ENCODE data around the gene SWSAP1. TPM values are rescaled to one million over a fixed set of nuclear protein-coding genes. Genes with fewer than 3 reads are reported as not detected.
A peak's percentile ranks its signal among the peaks of the same experiment; 100 is the strongest.

SWSAP1 gene
- total RNA-seq, 1 experiment from 2014 or later = 2.5 TPM

DNA sequence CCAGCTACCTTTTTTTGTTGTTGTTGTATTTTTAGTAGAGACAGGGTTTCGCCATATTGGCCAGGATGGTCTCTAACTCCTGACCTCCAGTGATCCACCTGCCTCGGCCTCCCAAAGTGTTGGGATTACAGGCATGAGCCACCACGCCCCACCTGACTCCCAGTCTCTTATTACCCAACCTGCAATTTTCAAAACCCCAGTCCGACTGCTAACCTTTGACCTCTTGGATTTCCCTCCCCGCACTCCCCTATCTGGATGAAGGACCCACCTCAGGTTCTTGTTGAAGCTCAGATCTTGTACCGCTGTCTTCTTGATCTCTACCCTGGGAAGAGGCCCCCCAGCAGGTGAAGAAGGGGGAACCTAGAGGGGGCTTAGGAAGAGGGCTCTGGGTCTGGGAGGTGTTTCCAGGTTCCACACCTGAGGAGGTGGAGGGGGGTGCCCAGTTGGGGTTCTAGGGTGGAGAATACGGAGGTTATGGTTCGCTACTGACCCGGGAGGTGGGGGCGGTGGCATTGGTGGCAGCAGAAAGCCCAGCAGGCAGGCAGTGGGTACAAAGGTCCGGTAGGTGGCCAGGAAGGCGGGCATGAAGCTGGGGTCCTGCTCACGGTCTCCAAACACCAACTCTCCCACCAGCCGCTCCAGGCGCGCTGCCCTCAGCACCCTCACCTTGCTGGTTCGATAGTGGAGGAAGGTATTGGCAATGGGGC, 42.0 kb downstream of the SWSAP1 start:
- Histone ChIP-seq H3K4me2 (ENCODE audit: low read length) (no peak overlapping the region), H3K27me3 (ENCODE audit: insufficient read depth, low read length) (no peaks in the 10 kb centered on the region), H3K79me2 (ENCODE audit: insufficient read depth, low read length) (no peaks in the 10 kb centered on the region), H3K36me3 (ENCODE audit: control insufficient read depth in 1 of 2, insufficient read depth in 2 of 2, low read length in 2 of 2) (peaks cover 4% of the 10 kb centered on the region in 2 experiments; a peak in 2 of 4 replicates), H3K9ac (ENCODE audit: low read length) (no peak overlapping the region), H2AFZ (ENCODE audit: low read depth, low read length, poor library complexity, severe bottlenecking) (no peak overlapping the region), H4K20me1 (ENCODE audit: insufficient read depth) (no peaks in the 10 kb centered on the region), H3K4me3 (replicated peaks in 1 of 2; ENCODE audit: low read depth in 1 of 2, low read length in 2 of 2) (no peak overlapping the region), H3K4me1 (ENCODE audit: control insufficient read depth in 1 of 2, insufficient read depth in 2 of 2, low read length in 2 of 2) (peaks cover 9 to 12% of the 10 kb centered on the region in 2 experiments), H3K9me2 (ENCODE audit: insufficient read depth) (no peaks in the 10 kb centered on the region), H3K9me3 (ENCODE audit: control insufficient read depth in 1 of 2, insufficient read depth in 1 of 2, low read depth in 1 of 2, low read length in 2 of 2) (no peaks in the 10 kb centered on the region), H3K27ac (ENCODE audit: low read depth, low read length) (no peak overlapping the region)
- no peak for DNase-seq (ENCODE audit: low read depth, low spot score)
- intact Hi-C loops (cut with micrococcal nuclease) = no loop called here
- POLR2A ChIA-PET = no interaction called here
- no peak for ATAC-seq
- RAD21 ChIA-PET (ENCODE audit: low non-redundant PET in 1 of 2, low total read pairs in 2 of 2, uncharacterized antibody in 2 of 2, unreplicated experiment in 2 of 2) = no interaction called here
- no TSS peak for BruUV-seq (replicated peaks)
- TF ChIP-seq SP1 (IDR thresholded peaks at IDR 0.05; ENCODE audit: low read depth) = no peak
- CTCF ChIA-PET = interaction anchor here (1.7 kb wide), 1 partner anchor 35 kb away, joined by 5 read pairs; no protein-coding TSS in a partner anchor

DNA sequence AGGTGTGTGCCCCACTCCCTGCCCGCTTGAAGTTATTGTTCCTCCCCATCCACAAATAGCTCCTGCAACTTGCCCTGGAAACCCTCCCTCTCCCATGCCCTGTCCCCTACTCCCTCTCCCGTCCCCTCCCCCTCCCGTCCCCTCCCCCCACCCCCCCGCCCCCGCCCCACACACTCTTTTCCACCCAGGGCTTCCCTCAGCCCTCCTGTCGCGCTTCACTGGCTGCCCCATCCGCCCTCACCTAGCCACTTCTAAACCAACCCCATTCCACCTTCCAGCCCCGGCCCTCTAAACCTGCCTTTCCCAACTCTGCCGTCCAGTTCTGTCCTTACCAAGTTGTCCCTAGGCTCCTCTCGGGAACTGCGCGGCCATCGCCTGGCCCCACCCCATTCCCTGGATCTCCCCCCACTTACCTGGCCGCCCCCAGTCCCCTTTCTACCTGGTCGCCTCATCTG, 43.7 kb downstream of the SWSAP1 start:
- no peaks in the 10 kb centered on the region for H3K9me2 ChIP-seq (ENCODE audit: insufficient read depth)
- DNase-seq (ENCODE audit: low read depth, low spot score) = no peak
- no peaks in the 10 kb centered on the region for H3K79me2 ChIP-seq (ENCODE audit: insufficient read depth, low read length)
- TF ChIP-seq SRF (IDR thresholded peaks at IDR 0.05; ENCODE audit: low read depth) = no peak
- TF ChIP-seq, protein P1, sequence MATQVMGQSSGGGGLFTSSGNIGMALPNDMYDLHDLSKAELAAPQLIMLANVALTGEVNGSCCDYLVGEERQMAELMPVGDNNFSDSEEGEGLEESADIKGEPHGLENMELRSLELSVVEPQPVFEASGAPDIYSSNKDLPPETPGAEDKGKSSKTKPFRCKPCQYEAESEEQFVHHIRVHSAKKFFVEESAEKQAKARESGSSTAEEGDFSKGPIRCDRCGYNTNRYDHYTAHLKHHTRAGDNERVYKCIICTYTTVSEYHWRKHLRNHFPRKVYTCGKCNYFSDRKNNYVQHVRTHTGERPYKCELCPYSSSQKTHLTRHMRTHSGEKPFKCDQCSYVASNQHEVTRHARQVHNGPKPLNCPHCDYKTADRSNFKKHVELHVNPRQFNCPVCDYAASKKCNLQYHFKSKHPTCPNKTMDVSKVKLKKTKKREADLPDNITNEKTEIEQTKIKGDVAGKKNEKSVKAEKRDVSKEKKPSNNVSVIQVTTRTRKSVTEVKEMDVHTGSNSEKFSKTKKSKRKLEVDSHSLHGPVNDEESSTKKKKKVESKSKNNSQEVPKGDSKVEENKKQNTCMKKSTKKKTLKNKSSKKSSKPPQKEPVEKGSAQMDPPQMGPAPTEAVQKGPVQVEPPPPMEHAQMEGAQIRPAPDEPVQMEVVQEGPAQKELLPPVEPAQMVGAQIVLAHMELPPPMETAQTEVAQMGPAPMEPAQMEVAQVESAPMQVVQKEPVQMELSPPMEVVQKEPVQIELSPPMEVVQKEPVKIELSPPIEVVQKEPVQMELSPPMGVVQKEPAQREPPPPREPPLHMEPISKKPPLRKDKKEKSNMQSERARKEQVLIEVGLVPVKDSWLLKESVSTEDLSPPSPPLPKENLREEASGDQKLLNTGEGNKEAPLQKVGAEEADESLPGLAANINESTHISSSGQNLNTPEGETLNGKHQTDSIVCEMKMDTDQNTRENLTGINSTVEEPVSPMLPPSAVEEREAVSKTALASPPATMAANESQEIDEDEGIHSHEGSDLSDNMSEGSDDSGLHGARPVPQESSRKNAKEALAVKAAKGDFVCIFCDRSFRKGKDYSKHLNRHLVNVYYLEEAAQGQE (IDR thresholded peaks at IDR 0.05; ENCODE audit: low read depth) = no peak
- TF ChIP-seq, protein P2, sequence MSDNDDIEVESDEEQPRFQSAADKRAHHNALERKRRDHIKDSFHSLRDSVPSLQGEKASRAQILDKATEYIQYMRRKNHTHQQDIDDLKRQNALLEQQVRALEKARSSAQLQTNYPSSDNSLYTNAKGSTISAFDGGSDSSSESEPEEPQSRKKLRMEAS (IDR thresholded peaks at IDR 0.05) = no peak
- no peak for TF ChIP-seq RAD21 (IDR thresholded peaks at IDR 0.05; ENCODE audit: low read depth)
- TF ChIP-seq ZFX (IDR thresholded peaks at IDR 0.05) = no peak
- ATAC-seq = peak; percentile 13
- no peaks in the 10 kb centered on the region for H3K27me3 ChIP-seq (ENCODE audit: insufficient read depth, low read length)
- H3K9ac ChIP-seq (ENCODE audit: low read length) = peak overlapping the region; percentile 90
- POLR2A ChIA-PET = interaction anchor here (0.7 to 3.1 kb wide), 7 partner anchors 11 to 150 kb away, joined by 3 to 15 read pairs (median 8); partner anchors contain the start of genes CCDC159, EPOR, SWSAP1 and TMEM205
- BruUV-seq (replicated peaks) = no TSS peak
- H3K4me2 ChIP-seq (ENCODE audit: low read length) = peak overlapping the region; percentile 98
- H3K4me3 ChIP-seq (replicated peaks in 1 of 2; ENCODE audit: low read depth in 1 of 2, low read length in 2 of 2) = peak overlapping the region; percentile 93 to 99
- intact Hi-C loops (cut with micrococcal nuclease) = no loop called here
- no peaks in the 10 kb centered on the region for H3K9me3 ChIP-seq (ENCODE audit: control insufficient read depth in 1 of 2, insufficient read depth in 1 of 2, low read depth in 1 of 2, low read length in 2 of 2)
- peaks cover 9 to 16% of the 10 kb centered on the region in 2 experiments for H3K4me1 ChIP-seq (ENCODE audit: control insufficient read depth in 1 of 2, insufficient read depth in 2 of 2, low read length in 2 of 2)
- H3K36me3 ChIP-seq (ENCODE audit: control insufficient read depth in 1 of 2, insufficient read depth in 2 of 2, low read length in 2 of 2) = peaks cover 0 to 4% of the 10 kb centered on the region in 2 experiments; a peak in 1 of 4 replicates
- CTCF ChIA-PET = interaction anchor here (1.0 to 2.8 kb wide), 3 partner anchors 36 to 43 kb away, joined by 3 to 40 read pairs (median 4); partner anchors contain the start of gene EPOR
- H3K27ac ChIP-seq (ENCODE audit: low read depth, low read length) = peak overlapping the region; percentile 99
- RAD21 ChIA-PET (ENCODE audit: low non-redundant PET in 1 of 2, low total read pairs in 2 of 2, uncharacterized antibody in 2 of 2, unreplicated experiment in 2 of 2) = interaction anchor here in 1 of 2 experiments (1.5 kb wide), 1 partner anchor 43 kb away, joined by 5 read pairs; no protein-coding TSS in a partner anchor
- H4K20me1 ChIP-seq (ENCODE audit: insufficient read depth) = no peaks in the 10 kb centered on the region
- H2AFZ ChIP-seq (ENCODE audit: low read depth, low read length, poor library complexity, severe bottlenecking) = no peak overlapping the region
